HG02588 (cell line): ENCODE results near the gene PDCD11.
A peak's percentile ranks its signal among the peaks of the same experiment; 100 is the strongest.
"Not testable (repeated sequence)": the region's sequence is repeated elsewhere in the genome, so short reads cannot be mapped to it uniquely, and the experiment has no call there.

Experiments
- ATAC-seq: cut with Tn5 transposase; IDR thresholded peaks from one replicate; pipeline ENCODE4 v1.9.1; 2021; ENCODE audit warnings: mild to moderate bottlenecking, moderate library complexity; ENCODE audit not compliant: unreplicated experiment

The PDCD11 gene, protein sequence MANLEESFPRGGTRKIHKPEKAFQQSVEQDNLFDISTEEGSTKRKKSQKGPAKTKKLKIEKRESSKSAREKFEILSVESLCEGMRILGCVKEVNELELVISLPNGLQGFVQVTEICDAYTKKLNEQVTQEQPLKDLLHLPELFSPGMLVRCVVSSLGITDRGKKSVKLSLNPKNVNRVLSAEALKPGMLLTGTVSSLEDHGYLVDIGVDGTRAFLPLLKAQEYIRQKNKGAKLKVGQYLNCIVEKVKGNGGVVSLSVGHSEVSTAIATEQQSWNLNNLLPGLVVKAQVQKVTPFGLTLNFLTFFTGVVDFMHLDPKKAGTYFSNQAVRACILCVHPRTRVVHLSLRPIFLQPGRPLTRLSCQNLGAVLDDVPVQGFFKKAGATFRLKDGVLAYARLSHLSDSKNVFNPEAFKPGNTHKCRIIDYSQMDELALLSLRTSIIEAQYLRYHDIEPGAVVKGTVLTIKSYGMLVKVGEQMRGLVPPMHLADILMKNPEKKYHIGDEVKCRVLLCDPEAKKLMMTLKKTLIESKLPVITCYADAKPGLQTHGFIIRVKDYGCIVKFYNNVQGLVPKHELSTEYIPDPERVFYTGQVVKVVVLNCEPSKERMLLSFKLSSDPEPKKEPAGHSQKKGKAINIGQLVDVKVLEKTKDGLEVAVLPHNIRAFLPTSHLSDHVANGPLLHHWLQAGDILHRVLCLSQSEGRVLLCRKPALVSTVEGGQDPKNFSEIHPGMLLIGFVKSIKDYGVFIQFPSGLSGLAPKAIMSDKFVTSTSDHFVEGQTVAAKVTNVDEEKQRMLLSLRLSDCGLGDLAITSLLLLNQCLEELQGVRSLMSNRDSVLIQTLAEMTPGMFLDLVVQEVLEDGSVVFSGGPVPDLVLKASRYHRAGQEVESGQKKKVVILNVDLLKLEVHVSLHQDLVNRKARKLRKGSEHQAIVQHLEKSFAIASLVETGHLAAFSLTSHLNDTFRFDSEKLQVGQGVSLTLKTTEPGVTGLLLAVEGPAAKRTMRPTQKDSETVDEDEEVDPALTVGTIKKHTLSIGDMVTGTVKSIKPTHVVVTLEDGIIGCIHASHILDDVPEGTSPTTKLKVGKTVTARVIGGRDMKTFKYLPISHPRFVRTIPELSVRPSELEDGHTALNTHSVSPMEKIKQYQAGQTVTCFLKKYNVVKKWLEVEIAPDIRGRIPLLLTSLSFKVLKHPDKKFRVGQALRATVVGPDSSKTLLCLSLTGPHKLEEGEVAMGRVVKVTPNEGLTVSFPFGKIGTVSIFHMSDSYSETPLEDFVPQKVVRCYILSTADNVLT (N-terminal part only)

DNA sequence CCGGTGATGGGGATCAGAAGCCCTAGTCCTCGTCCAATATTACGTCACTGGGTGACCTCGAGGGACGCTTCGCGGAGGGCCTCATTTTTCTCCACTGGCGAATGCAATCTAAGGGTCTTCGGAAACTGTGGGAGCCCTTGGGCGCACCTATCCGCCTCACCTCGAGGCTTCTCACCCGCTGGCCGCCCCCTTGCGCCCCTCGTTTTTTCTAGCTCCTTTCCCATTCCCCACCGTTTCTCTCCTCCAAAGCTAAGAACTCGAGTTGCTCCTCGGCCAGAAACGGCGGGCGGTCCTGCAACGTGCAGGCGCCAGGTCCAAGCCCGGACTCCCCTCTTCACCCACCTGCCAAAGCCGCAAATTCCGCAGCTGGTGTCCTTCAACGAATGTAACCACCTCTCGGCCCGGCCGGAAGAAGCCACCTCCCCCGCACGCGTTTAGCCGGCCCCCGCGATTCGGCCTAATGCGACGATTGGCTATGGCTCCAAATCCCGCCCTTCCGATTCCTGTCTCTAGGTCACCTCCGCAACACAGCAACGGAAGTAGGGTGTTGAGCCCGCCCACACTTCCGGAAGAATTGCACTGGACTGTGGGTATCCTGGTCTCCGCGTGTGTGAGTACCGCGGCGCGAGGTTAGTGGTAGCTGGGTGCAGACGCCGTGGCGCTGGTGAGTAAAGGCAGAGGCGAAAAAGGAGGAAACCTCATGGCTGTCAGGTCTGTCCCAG, at the start of gene PDCD11, which contains the start of gene ATP5MK:
PDCD11 (plus strand) TSS at position 560 of the 722 bp plus-strand sequence. CDS start 1,801 bp downstream, outside the sequence.
ATP5MK (minus strand) TSS at position 409 of the 722 bp plus-strand sequence. CDS start 4,018 bp downstream, outside the sequence.
- ATAC-seq = peak; percentile 98

DNA sequence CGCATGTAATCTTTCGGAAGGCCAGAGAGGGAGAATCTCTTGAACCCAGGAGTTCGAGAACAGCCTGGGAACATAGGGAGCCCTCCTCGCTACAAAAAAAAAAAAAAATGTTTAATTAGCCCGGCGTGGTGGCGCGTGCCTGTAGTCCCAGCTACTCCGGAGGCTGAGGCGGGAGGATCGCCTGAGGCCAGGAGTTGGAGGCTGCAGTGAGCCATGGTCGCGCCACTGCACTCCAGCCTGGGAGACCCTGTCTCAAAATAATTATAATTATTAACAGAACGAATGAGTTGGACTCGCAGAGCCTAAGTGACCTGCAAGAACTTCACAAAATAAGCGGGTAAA, 46.3 kb upstream of the PDCD11 start:
- no peak for ATAC-seq

DNA sequence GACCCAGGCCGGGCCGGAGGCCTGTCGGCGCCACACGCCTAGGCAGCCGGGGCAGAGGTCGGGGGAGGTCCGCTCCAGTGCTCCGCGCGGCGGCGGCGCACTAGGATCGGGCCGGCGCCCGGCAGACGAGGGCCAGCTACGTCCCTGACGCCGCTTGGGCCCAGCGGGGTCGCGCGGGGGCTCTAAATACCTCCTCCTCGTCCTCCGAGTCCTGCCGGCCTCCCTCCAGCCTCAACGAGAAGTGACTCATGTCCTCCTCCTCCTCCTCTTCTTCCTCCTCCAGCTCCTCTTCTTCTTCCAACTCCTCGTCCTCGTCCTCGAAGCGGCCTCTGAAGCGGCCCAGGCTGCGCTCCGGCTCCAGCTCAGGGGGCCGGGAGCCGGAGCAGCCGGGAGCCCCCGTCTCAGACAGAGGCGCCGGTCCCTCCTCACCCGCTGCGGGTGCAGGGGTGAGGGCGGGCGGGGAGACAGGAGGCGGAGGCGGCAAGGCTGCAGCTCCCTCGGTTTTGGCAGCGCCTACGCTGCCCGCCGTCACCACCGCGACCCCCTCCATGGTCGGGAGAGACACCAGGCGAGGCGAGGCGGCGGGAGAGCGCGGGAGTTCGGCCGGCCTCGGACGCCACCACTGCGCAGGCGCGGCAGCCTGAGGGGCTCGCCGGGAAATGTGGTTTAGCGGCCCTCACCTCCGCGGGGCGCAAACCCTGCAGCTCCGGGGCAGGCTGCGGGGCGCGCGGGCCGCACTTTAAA, 45.7 kb upstream of the PDCD11 start, which contains the start of gene PCGF6:
PCGF6 (minus strand) TSS at position 624 of the 744 bp plus-strand sequence; CDS start at position 550, 74 bp downstream.
- ATAC-seq = peak; percentile 80

DNA sequence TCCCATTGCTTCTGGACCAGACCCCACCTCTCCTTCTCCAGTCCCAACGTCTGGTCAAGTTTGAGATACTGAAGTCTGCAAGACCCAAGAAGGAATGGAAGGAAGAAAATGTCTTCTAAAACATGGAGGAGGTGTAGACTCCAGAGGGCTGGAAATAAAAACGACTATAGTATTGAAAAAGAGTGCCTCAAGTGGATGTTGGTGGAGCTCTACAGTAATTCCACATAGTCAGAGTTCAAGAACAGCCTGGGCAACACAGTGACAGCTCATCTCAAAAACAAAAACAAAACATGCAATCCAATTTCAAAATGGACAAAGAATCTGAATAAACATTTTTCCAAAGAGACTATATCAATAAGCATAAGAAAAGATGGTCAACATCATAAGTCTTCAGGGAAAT, 43.1 kb upstream of the PDCD11 start:
- no peak for ATAC-seq

DNA sequence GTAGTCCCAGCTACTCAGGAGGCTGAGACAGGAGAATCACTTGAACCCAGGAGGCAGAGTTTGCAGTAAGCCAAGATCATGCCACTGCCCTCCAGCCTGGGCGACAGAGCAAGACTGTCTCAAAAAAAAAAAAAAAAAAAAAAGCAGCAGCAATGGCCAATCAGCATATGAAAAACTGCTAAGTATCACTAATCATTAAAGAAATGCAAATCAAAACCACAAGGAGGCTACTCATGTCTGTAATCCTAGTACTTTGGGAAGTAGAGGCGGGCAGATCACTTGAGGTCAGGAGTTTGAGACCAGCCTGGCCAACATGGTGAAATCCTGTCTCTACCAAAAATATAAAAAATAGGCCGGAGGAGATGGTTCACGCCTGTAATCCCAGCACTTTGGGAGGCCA, 41.9 kb upstream of the PDCD11 start:
- ATAC-seq = not testable (repeated sequence)

DNA sequence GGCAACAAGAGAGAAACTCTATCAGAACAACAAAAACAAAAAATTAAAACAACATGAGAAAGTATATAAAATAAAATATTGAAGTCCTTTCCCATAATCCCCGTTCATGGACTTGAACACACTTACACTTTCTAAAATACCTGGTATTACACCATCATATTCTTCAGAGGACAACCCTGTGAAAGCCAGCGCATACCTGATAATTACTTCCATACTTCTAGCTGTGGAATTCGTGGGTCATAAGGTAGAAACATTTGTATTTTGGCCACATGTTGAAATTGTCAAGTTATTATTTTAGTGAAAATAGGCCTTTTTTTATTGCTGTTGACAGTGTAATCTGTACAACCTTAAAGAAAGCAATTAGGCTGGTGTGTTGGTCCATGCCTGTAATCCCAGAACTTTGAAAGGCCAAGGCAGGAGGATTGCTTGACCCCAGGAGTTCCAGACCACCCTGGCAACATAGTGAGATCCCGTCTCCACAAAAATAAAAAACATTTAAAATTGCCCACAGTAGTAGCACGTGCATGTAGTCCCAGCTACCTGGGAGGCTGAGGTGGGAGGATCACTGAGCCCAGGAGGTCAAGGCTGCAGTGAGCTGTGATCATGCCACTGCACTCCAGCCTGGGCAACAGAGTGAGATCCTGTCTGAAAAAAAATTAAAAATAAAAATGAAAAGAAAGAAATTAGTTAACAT, 40.4 kb upstream of the PDCD11 start:
- no peak for ATAC-seq

DNA sequence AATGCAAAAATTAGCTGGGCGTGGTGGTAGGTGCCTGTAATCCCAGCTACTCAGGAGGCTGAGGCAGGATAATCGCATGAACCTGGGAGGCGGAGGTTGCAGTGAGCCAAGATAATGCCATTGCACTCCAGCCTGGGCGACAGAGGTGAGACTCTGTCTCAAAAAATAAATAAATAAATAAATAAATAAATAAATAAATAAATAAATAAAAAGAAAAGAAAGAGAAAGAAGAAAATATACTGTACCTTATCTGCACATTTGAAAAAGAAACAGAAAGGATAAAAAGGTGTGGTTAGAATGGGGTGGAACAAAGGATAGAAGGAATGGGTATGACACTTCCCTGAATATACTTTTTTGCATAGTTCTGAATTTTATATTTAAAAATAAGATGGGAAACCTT, 36.9 kb upstream of the PDCD11 start:
- ATAC-seq = not testable (repeated sequence)

DNA sequence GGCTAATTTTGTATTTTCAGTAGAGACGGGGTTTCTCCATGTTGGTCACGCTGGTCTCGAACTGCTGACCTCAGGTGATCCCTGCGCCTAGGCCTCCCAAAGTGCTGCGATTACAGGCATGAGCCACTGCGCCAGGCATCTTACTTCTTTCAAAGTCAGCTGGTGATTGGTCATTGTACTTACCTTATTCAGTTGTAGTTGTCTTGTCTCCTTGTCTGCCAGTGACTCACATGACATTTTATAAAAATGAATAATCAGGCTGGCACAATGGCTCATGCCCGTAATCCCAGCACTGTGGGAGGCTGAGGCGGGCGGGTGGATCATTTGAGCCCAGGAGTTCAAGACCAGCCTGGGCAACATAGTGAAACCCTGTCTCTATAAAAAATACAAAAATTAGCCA, 35.6 kb upstream of the PDCD11 start:
- ATAC-seq = not testable (repeated sequence)

DNA sequence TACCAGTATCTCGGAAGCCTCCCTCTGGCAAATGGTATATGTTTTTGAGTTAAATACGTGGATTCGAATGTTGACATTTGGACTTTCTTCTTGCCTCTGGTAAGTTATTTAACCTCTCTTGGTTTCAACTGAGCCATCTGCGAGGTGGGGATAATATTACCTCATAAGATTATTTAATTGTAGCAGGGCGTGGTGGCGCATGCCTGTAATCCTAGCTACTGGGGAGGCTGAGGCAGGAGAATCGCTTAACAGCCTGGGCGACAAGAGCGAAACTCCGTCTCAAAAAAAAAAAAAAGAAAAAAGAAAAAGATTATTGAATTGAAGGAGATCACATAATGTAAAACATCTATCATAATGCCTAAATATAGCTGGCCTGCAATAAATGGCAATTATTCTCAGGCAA, 29.0 kb upstream of the PDCD11 start:
- ATAC-seq = no peak

DNA sequence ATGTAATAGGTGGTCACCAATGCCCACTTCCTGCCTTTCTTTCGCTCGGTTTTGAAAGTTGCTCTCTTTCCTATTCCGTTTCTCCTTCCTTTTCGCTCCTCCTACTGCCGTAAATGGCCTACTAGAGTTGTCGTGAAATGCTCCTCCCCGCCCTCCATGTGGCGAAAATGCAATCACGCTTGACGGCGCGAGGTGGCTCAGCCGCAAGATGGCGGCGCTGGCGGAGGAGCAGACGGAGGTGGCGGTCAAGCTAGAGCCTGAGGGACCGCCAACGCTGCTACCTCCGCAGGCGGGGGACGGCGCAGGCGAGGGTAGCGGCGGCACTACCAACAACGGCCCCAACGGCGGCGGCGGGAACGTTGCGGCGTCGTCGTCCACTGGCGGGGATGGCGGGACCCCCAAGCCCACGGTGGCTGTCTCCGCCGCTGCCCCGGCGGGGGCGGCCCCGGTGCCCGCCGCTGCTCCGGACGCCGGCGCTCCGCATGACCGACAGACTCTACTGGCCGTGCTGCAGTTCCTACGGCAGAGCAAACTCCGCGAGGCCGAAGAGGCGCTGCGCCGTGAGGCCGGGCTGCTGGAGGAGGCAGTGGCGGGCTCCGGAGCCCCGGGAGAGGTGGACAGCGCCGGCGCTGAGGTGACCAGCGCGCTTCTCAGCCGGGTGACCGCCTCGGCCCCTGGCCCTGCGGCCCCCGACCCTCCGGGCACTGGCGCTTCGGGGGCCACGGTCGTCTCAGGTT, 28.5 kb upstream of the PDCD11 start, which contains the start of gene TAF5:
TAF5 (plus strand) TSS at position 195 of the 737 bp plus-strand sequence; CDS start at position 209, 14 bp downstream.
- ATAC-seq = peak; percentile 47

DNA sequence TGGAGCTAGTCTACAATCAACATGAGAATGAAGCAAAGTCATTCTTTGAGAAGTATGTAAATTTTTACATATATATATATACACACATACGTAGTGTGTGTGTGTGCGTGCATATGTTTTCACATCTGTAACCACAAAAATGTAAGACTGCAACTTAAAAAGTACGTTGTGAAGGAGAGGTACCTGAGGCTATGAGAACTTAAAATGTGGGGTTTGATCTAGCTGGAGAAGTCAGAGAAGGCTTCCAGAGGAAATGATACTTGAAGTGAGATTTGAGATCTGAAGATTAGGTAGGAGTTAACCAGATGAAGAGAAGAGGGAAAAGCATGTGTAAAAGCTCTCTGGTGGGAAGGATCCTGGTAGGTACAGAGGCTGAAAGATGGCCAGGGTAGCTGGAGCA, 22.9 kb upstream of the PDCD11 start:
- no peak for ATAC-seq

DNA sequence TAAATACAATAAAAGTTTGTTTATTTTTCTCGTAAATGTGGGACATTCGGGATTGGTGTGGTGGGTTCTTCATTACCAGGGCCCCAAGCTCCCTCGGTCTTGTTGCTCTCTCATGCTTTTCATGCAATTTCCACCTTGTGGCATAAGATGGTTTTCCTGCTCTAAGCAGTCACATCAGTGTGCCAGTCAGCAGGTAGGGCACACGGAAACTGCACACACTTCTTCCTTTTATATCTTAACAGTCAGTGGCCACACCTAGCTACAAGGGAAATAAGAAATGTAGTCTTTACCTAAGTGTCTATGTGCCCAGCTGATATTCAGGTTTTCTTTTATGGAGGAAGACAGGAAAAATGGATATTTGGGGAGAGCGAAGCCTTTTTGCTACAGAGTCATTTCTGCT, 22.2 kb upstream of the PDCD11 start:
- no peak for ATAC-seq

DNA sequence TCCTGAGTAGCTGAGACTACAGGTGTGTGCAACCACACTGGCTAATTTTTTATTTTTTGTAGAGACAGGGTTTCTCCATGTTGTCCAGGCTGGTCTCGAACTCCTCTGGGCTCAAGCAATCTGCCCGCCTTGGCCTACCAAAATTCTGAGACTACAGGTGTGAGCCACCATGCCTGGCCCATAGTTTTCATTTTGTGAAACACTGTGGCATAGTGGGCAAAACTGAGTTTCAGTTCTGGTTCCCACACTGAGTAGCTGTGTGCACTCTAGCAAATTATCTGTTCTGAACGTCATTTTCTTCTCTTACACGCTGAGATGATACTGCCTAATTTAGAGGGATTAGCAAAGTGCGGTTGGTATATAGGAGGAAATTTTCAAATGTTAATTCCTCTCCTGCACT, 13.7 kb upstream of the PDCD11 start:
- no peak for ATAC-seq

DNA sequence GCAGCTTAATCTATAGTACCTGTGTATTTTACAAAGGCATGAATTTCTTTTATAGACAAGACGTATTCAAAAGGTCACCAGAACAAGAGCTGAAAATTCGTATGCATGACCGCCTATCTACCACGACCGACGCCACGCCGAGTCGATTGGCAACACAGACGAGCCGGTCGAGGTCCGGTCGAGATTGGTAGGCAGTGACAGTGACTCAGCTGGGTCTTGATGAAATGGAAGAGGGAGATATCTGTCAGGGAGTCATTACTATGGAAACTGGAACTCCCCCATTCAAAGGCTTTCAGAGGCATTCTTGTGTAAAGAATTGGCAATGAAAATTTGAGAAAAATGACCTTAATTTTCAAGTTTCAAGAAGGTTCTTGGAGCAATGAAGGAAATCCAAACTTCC, 2.2 kb upstream of the PDCD11 start:
- ATAC-seq = no peak

DNA sequence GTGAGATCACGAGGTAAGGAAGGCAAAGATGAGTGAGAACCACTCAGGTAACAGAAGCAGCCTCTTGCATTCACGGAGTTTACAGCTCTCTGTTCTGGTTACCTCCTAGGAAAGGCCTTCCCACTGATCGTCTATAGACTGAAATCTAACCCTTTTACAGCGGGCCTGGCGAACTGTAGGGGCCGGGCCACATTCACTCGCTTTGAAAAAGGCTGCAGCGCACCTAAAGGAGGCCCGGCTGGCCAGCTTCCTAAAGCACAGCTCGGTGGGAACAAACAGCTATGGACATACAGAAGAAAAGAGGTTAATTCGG, 716 bp upstream of the PDCD11 start:
- no peak for ATAC-seq

DNA sequence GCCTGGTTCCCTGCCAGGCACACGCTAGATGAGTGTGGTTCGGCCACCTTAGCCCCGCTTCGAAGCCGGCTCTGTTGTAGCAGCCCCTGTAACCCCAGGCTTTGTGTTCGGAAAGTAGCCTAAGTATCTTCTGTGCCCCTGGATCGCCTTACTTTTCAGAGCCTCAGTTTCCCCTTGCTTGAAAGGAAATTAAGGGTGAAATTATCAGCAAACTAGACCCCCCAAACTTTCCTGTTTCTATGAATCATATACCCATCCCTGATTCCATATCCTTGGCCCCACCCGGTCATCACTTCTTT, 312 bp downstream of the PDCD11 start:
- no peak for ATAC-seq

DNA sequence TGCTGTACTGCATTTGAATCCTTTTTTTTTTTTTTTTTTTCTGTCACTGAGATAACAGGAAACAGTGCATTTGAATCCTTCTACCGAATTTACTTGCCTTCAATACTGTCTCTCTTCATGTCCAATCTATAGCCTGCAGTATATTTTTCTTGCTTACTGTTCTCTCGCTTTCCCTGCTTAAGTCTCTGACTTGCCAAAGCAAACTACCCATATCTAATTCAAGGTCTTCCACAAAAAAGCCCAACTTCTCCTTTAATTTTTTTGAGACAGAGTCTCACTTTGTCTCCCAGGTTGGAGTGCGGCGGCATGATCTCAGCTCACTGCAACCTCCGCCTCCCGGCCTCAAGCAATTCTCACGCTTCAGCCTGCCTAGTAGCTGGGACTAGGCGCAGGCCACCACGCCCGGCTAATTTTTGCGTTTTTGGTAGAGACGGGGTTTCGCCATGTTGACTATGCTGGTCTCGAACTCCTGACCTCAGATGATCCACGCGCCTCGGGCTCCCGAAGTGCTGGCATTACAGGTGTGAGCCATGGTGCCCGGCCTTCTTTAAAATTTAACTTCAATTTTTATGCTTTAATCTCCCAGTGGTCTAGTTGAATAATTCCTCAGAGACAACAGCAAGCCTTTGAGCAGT, 882 bp downstream of the PDCD11 start:
- no peak for ATAC-seq

DNA sequence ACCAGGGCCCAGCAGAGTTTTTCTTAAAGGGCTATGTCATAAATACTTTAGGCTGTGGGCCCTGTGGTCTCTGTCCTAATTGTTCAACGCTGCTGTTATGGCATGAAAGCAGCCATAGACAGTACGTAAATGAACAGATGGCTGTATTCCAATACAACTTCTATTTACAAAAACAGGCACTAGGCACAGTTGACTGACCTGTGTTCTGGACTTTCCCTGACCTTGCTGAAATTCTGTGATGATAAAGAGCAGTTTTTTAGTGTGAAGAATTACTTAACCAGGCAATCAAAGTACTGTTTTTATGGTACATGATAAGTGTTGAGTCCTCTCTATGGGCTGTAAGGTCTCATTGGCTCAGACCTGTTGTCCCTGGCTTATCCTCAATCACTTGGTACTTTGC, 17.1 kb downstream of the PDCD11 start:
- no peak for ATAC-seq
